NCI-H146 treated with DMSO at 0.1 percent for 48 hours (cell line): ENCODE results near the gene HBEGF.

Source experiments
- DNase-seq: peaks from one replicate; lab custom pipeline; 2025; ENCODE audit not compliant: unreplicated experiment; lab: John Stamatoyannopoulos, UW

HBEGF gene

GRCh38 chr5:140346348-140347221 lies at the start of gene HBEGF:
HBEGF (minus strand) TSS chr5:140346603; CDS start chr5:140346328, 275 bp downstream.
- DNase-seq = peak; percentile 43

GRCh38 chr5:140393738-140394137 lies 47.3 kb upstream of the HBEGF start:
- no peak for DNase-seq

GRCh38 chr5:140391732-140392131 lies 45.3 kb upstream of the HBEGF start:
- no peak for DNase-seq

GRCh38 chr5:140391312-140391711 lies 44.9 kb upstream of the HBEGF start:
- no peak for DNase-seq

GRCh38 chr5:140388052-140388451 lies 41.6 kb upstream of the HBEGF start:
- no peak for DNase-seq

GRCh38 chr5:140383300-140383699 lies 36.9 kb upstream of the HBEGF start:
- no peak for DNase-seq

- DNase-seq = no peak
Observed at GRCh38 chr5:140382866-140383265, 36.5 kb upstream of the HBEGF start.

GRCh38 chr5:140381972-140382371 lies 35.6 kb upstream of the HBEGF start:
- no peak for DNase-seq

- no peak for DNase-seq
Observed at GRCh38 chr5:140381351-140381750, 34.9 kb upstream of the HBEGF start.

GRCh38 chr5:140372971-140373487 lies 26.6 kb upstream of the HBEGF start:
- peak; percentile 20 for DNase-seq

GRCh38 chr5:140371356-140372151 lies 25.2 kb upstream of the HBEGF start:
- DNase-seq = no peak

- no peak for DNase-seq
Observed at GRCh38 chr5:140367256-140368013, 21.0 kb upstream of the HBEGF start.

- no peak for DNase-seq
Observed at GRCh38 chr5:140366589-140367255, 20.3 kb upstream of the HBEGF start.

- no peak for DNase-seq
Observed at GRCh38 chr5:140365941-140366340, 19.5 kb upstream of the HBEGF start.

- DNase-seq = no peak
Observed at GRCh38 chr5:140365282-140365681, 18.9 kb upstream of the HBEGF start.

GRCh38 chr5:140364472-140364765 lies 18.0 kb upstream of the HBEGF start:
- DNase-seq = no peak

- DNase-seq = no peak
Observed at GRCh38 chr5:140363631-140364471, 17.4 kb upstream of the HBEGF start.

- DNase-seq = peak; percentile 1
Observed at GRCh38 chr5:140362875-140363630, 16.6 kb upstream of the HBEGF start.

- DNase-seq = no peak
Observed at GRCh38 chr5:140362311-140362710, 15.9 kb upstream of the HBEGF start.
